IPS DF 4.7 (cell line): ENCODE data around the gene ARRB2.
"Not testable (repeated sequence)": the region's sequence is repeated elsewhere in the genome, so short reads cannot be mapped to it uniquely, and the experiment has no call there.

Experiments used
- DNase-seq: peaks from one replicate; pipeline ENCODE4 v3.0.0-alpha.2; 2013; ENCODE audit warnings: low spot score; ENCODE audit errors: extremely low read depth

The ARRB2 gene

GRCh38 chr17:4709794-4710692 lies at the start of gene ARRB2:
TSS of gene ARRB2 (plus strand) at chr17:4710632. CDS start at chr17:4710722, 90 bp downstream.
- DNase-seq, result peak; percentile 84

GRCh38 chr17:4663711-4664110 lies 46.7 kb upstream of the ARRB2 start:
- DNase-seq, result no peak

GRCh38 chr17:4664230-4664629 lies 46.2 kb upstream of the ARRB2 start:
- DNase-seq, result no peak

- no peak for DNase-seq
These were observed 45.4 kb upstream of the ARRB2 start for GRCh38 chr17:4665027-4665426.

- no peak for DNase-seq
These were observed 44.1 kb upstream of the ARRB2 start for GRCh38 chr17:4666296-4666695.

GRCh38 chr17:4667166-4667565 lies 43.3 kb upstream of the ARRB2 start:
- no peak for DNase-seq

GRCh38 chr17:4672055-4672630 lies 38.3 kb upstream of the ARRB2 start:
- DNase-seq, result no peak

GRCh38 chr17:4672751-4673150 lies 37.7 kb upstream of the ARRB2 start:
- no peak for DNase-seq

- no peak for DNase-seq
These were observed 37.3 kb upstream of the ARRB2 start for GRCh38 chr17:4673169-4673568.

GRCh38 chr17:4673986-4674684 lies 36.3 kb upstream of the ARRB2 start:
- DNase-seq, result no peak

GRCh38 chr17:4674685-4674998 lies 35.8 kb upstream of the ARRB2 start:
- DNase-seq, result no peak

GRCh38 chr17:4675791-4676190 lies 34.6 kb upstream of the ARRB2 start:
- DNase-seq, result no peak

- no peak for DNase-seq
These were observed 33.6 kb upstream of the ARRB2 start for GRCh38 chr17:4676791-4677190.

GRCh38 chr17:4678448-4679026 lies 31.9 kb upstream of the ARRB2 start:
- no peak for DNase-seq

- DNase-seq, result no peak
These were observed 30.8 kb upstream of the ARRB2 start for GRCh38 chr17:4679658-4680057.

GRCh38 chr17:4683739-4684138 lies 26.7 kb upstream of the ARRB2 start:
- DNase-seq, result not testable (repeated sequence)

- not testable (repeated sequence) for DNase-seq
These were observed 20.6 kb upstream of the ARRB2 start for GRCh38 chr17:4689872-4690271.

- DNase-seq, result no peak
These were observed 19.7 kb upstream of the ARRB2 start for GRCh38 chr17:4690745-4691144.

- DNase-seq, result no peak
These were observed 18.7 kb upstream of the ARRB2 start for GRCh38 chr17:4691686-4692085.

GRCh38 chr17:4693416-4693815 lies 17.0 kb upstream of the ARRB2 start:
- DNase-seq, result no peak

GRCh38 chr17:4696437-4696805 lies 14.0 kb upstream of the ARRB2 start:
- no peak for DNase-seq

GRCh38 chr17:4699401-4700056 lies 10.9 kb upstream of the ARRB2 start:
- not testable (repeated sequence) for DNase-seq
